K562 (cell line): ENCODE measurements around the gene NUDT22. TPM values are rescaled to one million over a fixed set of nuclear protein-coding genes. Genes with fewer than 3 reads are reported as not detected.

Experiments
- ARID2 ChIP-seq: fragments of 450-650 bp; IDR thresholded peaks from 2 replicates; pipeline ENCODE4 v1.6.1; 2017; ENCODE audit warnings: antibody characterized with exemption, mild to moderate bottlenecking
- ELF4 ChIP-seq: fragments of 450-650 bp; formaldehyde crosslinking; IDR thresholded peaks from 2 replicates; pipeline ENCODE4 v1.4.0; 2022; ENCODE audit warnings: missing genetic modification characterization
- FIP1L1 ChIP-seq: fragments of 200-400 bp; formaldehyde crosslinking; IDR thresholded peaks from 2 replicates; pipeline ENCODE4 v1.6.1; 2018; ENCODE audit warnings: mild to moderate bottlenecking, low read depth, low read length; ENCODE audit not compliant: poor library complexity, severe bottlenecking
- FOXK2 ChIP-seq, 2 experiments: fragments of 450-650 bp; IDR thresholded peaks in 1 of 2; conservative IDR thresholded peaks in 1 of 2; 2 replicates each; pipeline ENCODE4 v1.6.1; 2016; ENCODE audit warnings: low read depth in 2 of 2, mild to moderate bottlenecking in 1 of 2
- HNRNPUL1 ChIP-seq: fragments of 200-400 bp; formaldehyde crosslinking; IDR thresholded peaks from 2 replicates; pipeline ENCODE4 v1.6.1; 2017; ENCODE audit warnings: low read length
- KAT8 ChIP-seq: fragments of 450-650 bp; IDR thresholded peaks from 2 replicates; pipeline ENCODE4 v1.6.1; 2016; ENCODE audit warnings: low read depth, mild to moderate bottlenecking
- MAX ChIP-seq: sonication (generic); formaldehyde crosslinking; IDR thresholded peaks from 2 replicates; pipeline ENCODE4 v1.9.0; 2022; ENCODE audit warnings: mild to moderate bottlenecking, missing genetic modification reagents
- NCOA4 ChIP-seq: fragments of 450-650 bp; IDR thresholded peaks from 2 replicates; pipeline ENCODE4 v1.6.1; 2018; ENCODE audit warnings: mild to moderate bottlenecking; ENCODE audit not compliant: partially characterized antibody
- PRPF4 ChIP-seq: fragments of 200-400 bp; formaldehyde crosslinking; IDR thresholded peaks from one replicate; pipeline ENCODE4 v1.6.1; 2017; ENCODE audit warnings: low read length, low read depth, mild to moderate bottlenecking; ENCODE audit not compliant: insufficient read depth, poor library complexity, severe bottlenecking
- SAP30 ChIP-seq: fragments of 200-600 bp; sonication (generic); IDR thresholded peaks from 2 replicates; pipeline ENCODE4 v1.6.1; 2012; ENCODE audit warnings: borderline replicate concordance, low read depth, mild to moderate bottlenecking, moderate library complexity, low read length, control low read depth, inconsistent platforms; ENCODE audit not compliant: insufficient read depth, poor library complexity, severe bottlenecking
- SRSF9 ChIP-seq: fragments of 200-400 bp; formaldehyde crosslinking; IDR thresholded peaks from 2 replicates; pipeline ENCODE4 v1.6.1; 2017; ENCODE audit warnings: low read depth, low read length, borderline replicate concordance
- TCF7L2 ChIP-seq: fragments of 150-350 bp; IDR thresholded peaks from 2 replicates; pipeline ENCODE4 v1.6.1; 2016; ENCODE audit warnings: low read depth, mild to moderate bottlenecking, low read length, moderate library complexity
- TEAD1 ChIP-seq, 2 experiments: fragments of 450-650 bp in 1 of 2; sonication (generic) in 1 of 2; formaldehyde crosslinking; IDR thresholded peaks; 2 replicates each; pipeline versions ENCODE4 v1.4.0 to v1.8.0; 2020 to 2022; ENCODE audit warnings: mild to moderate bottlenecking in 2 of 2, missing genetic modification reagents in 1 of 2
- TSHZ1 ChIP-seq: fragments of 250-450 bp; sonication (Bioruptor Pico); IDR thresholded peaks from 2 replicates; pipeline ENCODE4 v1.4.0; 2020; ENCODE audit warnings: mild to moderate bottlenecking, moderate library complexity
- U2AF1 ChIP-seq: fragments of 200-400 bp; formaldehyde crosslinking; optimal IDR thresholded peaks from 2 replicates; pipeline ENCODE3; 2017; ENCODE audit warnings: mild to moderate bottlenecking, low read depth, low read length, moderate library complexity
- ZNF146 ChIP-seq: IDR thresholded peaks from one replicate; pipeline ENCODE4 v1.6.1; 2018; ENCODE audit warnings: missing compliant biosample characterization; ENCODE audit not compliant: unreplicated experiment
- ZNF197 ChIP-seq: fragments of 200-800 bp; sonication (Bioruptor generic); IDR thresholded peaks from 2 replicates; pipeline ENCODE4 v1.6.1; 2016; ENCODE audit warnings: low read depth, missing genetic modification characterization, missing compliant biosample characterization
- ZNF311 ChIP-seq: fragments of 250-450 bp; sonication (Bioruptor Pico); IDR thresholded peaks from 2 replicates; pipeline ENCODE4 v1.4.0; 2020; ENCODE audit warnings: mild to moderate bottlenecking, moderate library complexity
- ZNF324 ChIP-seq: fragments of 250-450 bp; sonication (Bioruptor Pico); IDR thresholded peaks from 2 replicates; pipeline ENCODE4 v1.4.0; 2020; ENCODE audit warnings: mild to moderate bottlenecking
- ZNF384 ChIP-seq: IDR thresholded peaks from 2 replicates; pipeline ENCODE4 v1.6.1; 2012; ENCODE audit warnings: low read depth, low read length, improper control_type of control experiment
- ZNF583 ChIP-seq: fragments of 250-450 bp; sonication (Bioruptor Pico); IDR thresholded peaks from 2 replicates; pipeline ENCODE4 v1.4.0; 2020
- polyA plus RNA-seq, 8 experiments: library from polyadenylated mRNA; depleted of rRNA in 4 of 8; stranded (reverse) in 5 of 8; unstranded in 3 of 8; fragments of >200 nt; fragmentation: Nextera tagmentation in 2 of 8; fragmentation: Illumina TruSeq in 1 of 8; extraction: Ambion mirVana in 2 of 8; extraction: Trizol in 1 of 8; gene quantifications; 2 replicates each; pipeline versions ENCODE4 v1.2.1 to v1.2.3, GENCODE V29; 2011 to 2014; ENCODE audit warnings: inconsistent platforms in 1 of 8, missing spikeins in 1 of 8
- total RNA-seq, 7 experiments: library from RNA; depleted of rRNA in 6 of 7; stranded (reverse); fragments of >200 nt in 6 of 7; fragmentation: Illumina TruSeq in 2 of 7; extraction: Trizol in 2 of 7; gene quantifications; 2 replicates each; pipeline versions ENCODE4 v1.2.1 to v1.2.3, GENCODE V29; 2011 to 2021; ENCODE audit warnings: low replicate concordance in 1 of 7
- TF ChIP-seq, protein P1 (sequence below): fragments of 250-450 bp; sonication (Bioruptor Pico); IDR thresholded peaks from 2 replicates; pipeline ENCODE4 v1.4.0; 2020
- TF ChIP-seq, protein P2 (sequence below): fragments of 450-650 bp; IDR thresholded peaks from 2 replicates; pipeline ENCODE4 v1.6.1; 2016; ENCODE audit warnings: missing biosample characterization, missing genetic modification characterization

Gene NUDT22
- total and polyA plus RNA-seq, 9 of the 15 experiments (the other 6 are each of a cell fraction or from before 2014, with no cell fraction given), result 6.3 to 92.6 (median 37.4) TPM

GRCh38 chr11:64234647-64235379 is 8.7 kb downstream of the NUDT22 start (continued):
- TF ChIP-seq ZNF324, result no peak
- TF ChIP-seq U2AF1, result no peak
- TF ChIP-seq KAT8, result no peak
- no peak for TF ChIP-seq ELF4 (CRISPR knock-in tag)
- TF ChIP-seq, protein P1, sequence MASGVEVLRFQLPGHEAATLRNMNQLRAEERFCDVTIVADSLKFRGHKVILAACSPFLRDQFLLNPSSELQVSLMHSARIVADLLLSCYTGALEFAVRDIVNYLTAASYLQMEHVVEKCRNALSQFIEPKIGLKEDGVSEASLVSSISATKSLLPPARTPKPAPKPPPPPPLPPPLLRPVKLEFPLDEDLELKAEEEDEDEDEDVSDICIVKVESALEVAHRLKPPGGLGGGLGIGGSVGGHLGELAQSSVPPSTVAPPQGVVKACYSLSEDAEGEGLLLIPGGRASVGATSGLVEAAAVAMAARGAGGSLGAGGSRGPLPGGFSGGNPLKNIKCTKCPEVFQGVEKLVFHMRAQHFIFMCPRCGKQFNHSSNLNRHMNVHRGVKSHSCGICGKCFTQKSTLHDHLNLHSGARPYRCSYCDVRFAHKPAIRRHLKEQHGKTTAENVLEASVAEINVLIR (CRISPR knock-in tag), result no peak
- no peak for TF ChIP-seq ARID2
- no peak for TF ChIP-seq ZNF384
- TF ChIP-seq HNRNPUL1, result no peak
- TF ChIP-seq SAP30, result peak; percentile 48
- no peak for TF ChIP-seq TEAD1 (CRISPR knock-in tag; IDR thresholded peaks at IDR 0.05)
- TF ChIP-seq ZNF311 (CRISPR knock-in tag), result no peak
- TF ChIP-seq, protein P2, sequence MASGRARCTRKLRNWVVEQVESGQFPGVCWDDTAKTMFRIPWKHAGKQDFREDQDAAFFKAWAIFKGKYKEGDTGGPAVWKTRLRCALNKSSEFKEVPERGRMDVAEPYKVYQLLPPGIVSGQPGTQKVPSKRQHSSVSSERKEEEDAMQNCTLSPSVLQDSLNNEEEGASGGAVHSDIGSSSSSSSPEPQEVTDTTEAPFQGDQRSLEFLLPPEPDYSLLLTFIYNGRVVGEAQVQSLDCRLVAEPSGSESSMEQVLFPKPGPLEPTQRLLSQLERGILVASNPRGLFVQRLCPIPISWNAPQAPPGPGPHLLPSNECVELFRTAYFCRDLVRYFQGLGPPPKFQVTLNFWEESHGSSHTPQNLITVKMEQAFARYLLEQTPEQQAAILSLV (tag), result no peak
- TF ChIP-seq MAX (CRISPR knock-in tag), result no peak
- TF ChIP-seq FOXK2 (conservative IDR thresholded peaks at IDR 0.05 in 1 of 2, IDR thresholded peaks at IDR 0.05 in 1 of 2; ENCODE audit: low read depth in 2 of 2), result no peak
- no peak for TF ChIP-seq FIP1L1
- 0 out of 2 replicates have a peak, but pooled peaks have one; percentile 58 for TF ChIP-seq ZNF583 (CRISPR knock-in tag)
- TF ChIP-seq SRSF9, result no peak
- no peak for TF ChIP-seq ZNF197 (CRISPR knock-in tag)
- no peak for TF ChIP-seq ZNF146 (CRISPR knock-in tag)
- no peak for TF ChIP-seq NCOA4
- TF ChIP-seq TSHZ1 (CRISPR knock-in tag), result no peak
- TF ChIP-seq PRPF4, result no peak
- TF ChIP-seq TCF7L2, result no peak
